ENCODE data around the gene MMP3.

MMP3 gene

DNA sequence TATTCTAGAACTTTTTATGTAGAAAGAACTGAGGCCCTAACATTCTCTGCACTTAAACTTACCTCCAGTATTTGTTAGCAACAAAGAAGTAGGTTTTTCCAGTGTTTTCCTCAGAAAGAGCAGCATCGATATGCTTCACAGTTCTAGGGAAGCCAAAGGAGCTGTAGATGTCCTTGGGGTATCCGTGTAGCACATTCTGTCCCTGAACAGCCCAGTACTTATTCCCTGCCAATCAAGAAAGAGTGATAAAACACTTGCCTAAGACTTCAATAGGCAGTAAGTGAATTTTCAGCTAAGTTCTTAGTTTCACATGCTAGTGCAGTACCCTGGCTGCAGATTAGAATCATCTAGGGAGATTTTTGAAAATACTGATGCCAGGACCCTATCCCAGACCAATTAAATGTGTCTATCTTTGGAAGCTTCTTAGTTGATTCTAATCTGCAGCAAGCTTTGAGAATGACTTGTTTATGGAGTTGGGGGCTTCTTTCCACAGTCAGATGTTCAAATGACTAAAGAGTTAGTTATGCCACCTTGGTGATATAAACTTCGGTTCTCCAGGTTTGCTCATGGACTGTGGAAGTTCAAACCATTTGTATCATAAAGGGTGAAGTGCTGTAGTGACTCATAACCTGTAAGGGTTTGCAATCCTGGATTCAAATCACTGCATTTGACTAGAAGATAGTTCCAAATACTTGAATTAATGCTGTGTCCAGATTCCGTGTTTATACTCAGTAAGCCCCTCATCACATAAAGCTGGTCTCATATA, 52.0 kb downstream of the MMP3 start:
- DNase-seq (ENCODE audit: low read depth in 2 of 2) = no peak

DNA sequence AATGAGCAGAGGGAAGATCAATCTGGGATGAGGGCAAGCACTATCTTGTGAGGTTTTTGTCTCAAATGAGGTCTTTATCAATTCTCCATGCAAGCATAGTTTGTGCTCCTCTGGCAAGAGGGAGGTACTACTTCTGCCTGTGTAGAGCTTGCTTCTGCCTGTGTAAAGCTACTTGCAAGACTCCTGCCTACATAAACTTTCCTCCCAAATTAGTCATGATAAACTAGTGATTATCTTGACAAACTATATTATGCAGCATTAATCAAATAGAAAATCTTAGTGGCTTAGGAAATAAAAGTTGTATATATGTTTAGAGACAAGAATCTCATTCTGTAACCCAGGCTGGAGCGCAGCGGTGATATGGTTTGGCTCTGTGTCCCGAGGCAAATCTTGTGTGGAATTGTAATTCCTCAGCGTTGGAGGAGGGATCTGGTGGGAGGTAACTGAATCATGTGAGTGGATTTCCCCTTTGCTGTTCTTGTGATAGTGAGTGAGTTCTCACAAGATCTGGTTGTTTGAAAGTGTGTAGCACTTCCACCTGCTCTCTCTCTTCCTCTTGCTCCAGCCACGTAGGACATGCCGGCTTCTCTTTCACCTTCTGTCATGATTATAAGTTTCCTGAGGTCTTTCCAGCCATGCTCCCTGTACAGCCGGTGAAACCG, 54.9 kb downstream of the MMP3 start:
- DNase-seq (ENCODE audit: low read depth in 2 of 2) = no peak

Measured in stimulated activated CD4-positive, alpha-beta T cell treated with anti-CD3 and anti-CD28 coated beads, Interleukin-15, amount 100 ng/mL, for 48 hours (primary cell).